Activated B cell treated with CpG ODN at 0.5 μM for 24 hours (primary cell): ENCODE data around the gene EPHB6. TPM values are rescaled to one million over a fixed set of nuclear protein-coding genes. Genes with fewer than 3 reads are reported as not detected.

Experiments used
- ATAC-seq: fragments of 200-7000 bp; cut with Tn5 transposase; one replicate; pipeline ENCODE4 v1.10.0; 2021; ENCODE audit warnings: low read depth, mild to moderate bottlenecking, moderate library complexity
- CTCF ChIA-PET: fragments of 350-600 bp; sonication (Branson Sonifier 250); formaldehyde crosslinking; loops from one replicate; lab custom pipeline; 2021; ENCODE audit warnings: antibody characterized with exemption; lab: Charles Lee
- POLR2A ChIA-PET: fragments of 350-600 bp; sonication (Branson Sonifier 250); formaldehyde crosslinking; loops from one replicate; lab custom pipeline; 2021; ENCODE audit warnings: antibody characterized with exemption; lab: Charles Lee
- DNase-seq: peaks from one replicate; pipeline ENCODE4 v3.0.0; 2022
- H3K27ac Mint-ChIP-seq: one replicate; pipeline ENCODE4 v1.8.0; 2020; ENCODE audit warnings: mixed read lengths
- H3K27me3 Mint-ChIP-seq: one replicate; pipeline ENCODE4 v1.8.0; 2021; ENCODE audit warnings: mixed read lengths
- H3K36me3 Mint-ChIP-seq: one replicate; pipeline ENCODE4 v1.8.0; 2021; ENCODE audit warnings: low read depth, mixed read lengths
- H3K4me1 Mint-ChIP-seq: one replicate; pipeline ENCODE4 v1.8.0; 2021; ENCODE audit warnings: mixed read lengths
- H3K4me3 Mint-ChIP-seq: one replicate; pipeline ENCODE4 v1.8.0; 2020; ENCODE audit warnings: mild to moderate bottlenecking, mixed read lengths
- H3K9me3 Mint-ChIP-seq: one replicate; pipeline ENCODE4 v1.8.0; 2020; ENCODE audit warnings: mixed read lengths
- CTCF ChIP-seq: fragments of 200-600 bp; IDR thresholded peaks from one replicate; pipeline ENCODE4 v1.8.0; 2022; ENCODE audit warnings: antibody characterized with exemption, mild to moderate bottlenecking
- intact Hi-C: fragments of 100-400 bp; cut with micrococcal nuclease; formaldehyde crosslinking; loops from one replicate; pipeline ENCODE4 v1.15.1; 2024
- total RNA-seq: library from RNA; stranded (reverse); gene quantifications from 2 replicates; pipeline ENCODE4 v1.2.3, GENCODE V29; 2022

EPHB6 gene
- total RNA-seq, 1 donor from 2014 or later: 21.4 TPM

- Mint-ChIP-seq H3K4me3 (peak overlapping the region; percentile 97), H3K27me3 (no peaks in the 10 kb centered on the region), H3K4me1 (peaks cover 27% of the 10 kb centered on the region), H3K36me3 (peaks cover 9% of the 10 kb centered on the region), H3K9me3 (no peaks in the 10 kb centered on the region), H3K27ac (peak overlapping the region; percentile 41)
- no peak for DNase-seq
- intact Hi-C loops: loop anchor here (10.0 kb wide), 1 partner anchor 428 kb away; the partner anchor contains the start of genes CASP2 and TMEM139
- POLR2A ChIA-PET: interaction anchor here (3.1 kb wide), 1 partner anchor 48 kb away, joined by 59 read pairs; no protein-coding TSS in a partner anchor
- CTCF ChIA-PET: interaction anchor here (0.8 to 3.3 kb wide), 4 partner anchors 9 to 358 kb away, joined by 3 to 44 read pairs (median 14); no protein-coding TSS in a partner anchor
- TF ChIP-seq CTCF: no peak
- no peak for ATAC-seq
Observed at GRCh38 chr7:142856565-142857245, 1.8 kb downstream of the EPHB6 start.

- peaks cover 17% of the 10 kb centered on the region for H3K36me3 Mint-ChIP-seq
- POLR2A ChIA-PET: interaction anchor here (0.7 kb wide), 1 partner anchor 118 kb away, joined by 9 read pairs; no protein-coding TSS in a partner anchor
- H3K4me1 Mint-ChIP-seq: peaks cover 25% of the 10 kb centered on the region
- CTCF ChIA-PET: no interaction called here
- no peak overlapping the region for H3K4me3 Mint-ChIP-seq
- ATAC-seq (no peak), DNase-seq (no peak)
- no peak overlapping the region for H3K27ac Mint-ChIP-seq
- TF ChIP-seq CTCF: no peak
- H3K27me3 Mint-ChIP-seq: no peaks in the 10 kb centered on the region
- H3K9me3 Mint-ChIP-seq: no peaks in the 10 kb centered on the region
- intact Hi-C loops: loop anchor here (10.0 kb wide), 1 partner anchor 427 kb away; the partner anchor contains the start of genes CASP2 and TMEM139
Observed at GRCh38 chr7:142857625-142858024, 2.7 kb downstream of the EPHB6 start.

DNA sequence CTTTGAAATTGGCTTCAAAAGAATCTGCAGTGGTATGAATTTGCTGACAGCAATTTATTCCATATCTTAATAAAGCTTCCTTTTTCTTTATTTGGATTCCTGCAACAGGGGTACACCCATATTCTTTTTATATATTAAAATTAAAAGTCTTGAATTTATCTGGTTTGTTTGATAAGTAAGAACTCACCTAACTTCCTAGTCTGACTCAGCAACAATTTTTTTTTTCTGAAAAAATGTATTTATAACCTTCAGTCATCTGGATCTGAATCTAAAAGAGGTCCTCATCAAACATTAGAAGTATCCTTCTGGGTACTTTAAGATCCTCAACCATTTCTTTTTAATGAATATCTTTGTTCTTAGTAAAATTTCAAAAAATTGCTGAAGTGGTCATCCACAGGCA is 4.5 kb downstream of the EPHB6 start:
- H3K27ac Mint-ChIP-seq: no peak overlapping the region
- POLR2A ChIA-PET: no interaction called here

DNA sequence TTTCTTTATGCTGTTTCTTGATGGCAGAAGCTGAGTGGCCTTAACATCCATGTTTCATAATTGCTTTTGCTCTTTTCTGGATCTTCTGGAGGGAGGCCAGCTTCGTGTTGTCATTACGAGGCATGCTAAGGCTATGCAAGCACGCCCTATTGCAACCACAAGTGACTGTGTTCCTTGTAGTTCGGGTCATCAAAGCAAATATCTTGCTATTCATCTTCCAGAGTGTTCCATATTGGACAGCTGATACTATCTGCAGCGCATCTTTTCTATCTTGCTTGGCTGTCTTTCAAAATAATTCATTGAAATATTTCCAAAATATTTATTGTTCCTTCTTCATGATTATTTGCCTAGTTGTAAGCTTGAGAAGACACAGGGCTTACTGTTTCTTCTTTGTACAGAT is 5.0 kb downstream of the EPHB6 start:
- H3K27me3 Mint-ChIP-seq: no peaks in the 10 kb centered on the region
- ChIA-PET POLR2A (no interaction called here), CTCF (no interaction called here)
- peaks cover 21% of the 10 kb centered on the region for H3K4me1 Mint-ChIP-seq
- intact Hi-C loops: loop anchor here (10.0 kb wide), 1 partner anchor 425 kb away; the partner anchor contains the start of genes CASP2 and TMEM139
- TF ChIP-seq CTCF: no peak
- H3K4me3 Mint-ChIP-seq: no peak overlapping the region
- DNase-seq (no peak), ATAC-seq (no peak)
- no peak overlapping the region for H3K27ac Mint-ChIP-seq
- H3K9me3 Mint-ChIP-seq: no peaks in the 10 kb centered on the region
- peaks cover 34% of the 10 kb centered on the region for H3K36me3 Mint-ChIP-seq

More for the DNA sequence above, 4.5 kb downstream of the EPHB6 start:
- no peak overlapping the region for H3K4me3 Mint-ChIP-seq
- no peak for TF ChIP-seq CTCF
- no peak for ATAC-seq
- no peak for DNase-seq
- no peaks in the 10 kb centered on the region for H3K9me3 Mint-ChIP-seq
- intact Hi-C loops: loop anchor here (10.0 kb wide), 1 partner anchor 425 kb away; the partner anchor contains the start of genes CASP2 and TMEM139
- H3K27me3 Mint-ChIP-seq: no peaks in the 10 kb centered on the region
- H3K4me1 Mint-ChIP-seq: peaks cover 21% of the 10 kb centered on the region
- peaks cover 31% of the 10 kb centered on the region for H3K36me3 Mint-ChIP-seq
- CTCF ChIA-PET: interaction anchor here (1.1 kb wide), 1 partner anchor 76 kb away, joined by 4 read pairs; no protein-coding TSS in a partner anchor

DNA sequence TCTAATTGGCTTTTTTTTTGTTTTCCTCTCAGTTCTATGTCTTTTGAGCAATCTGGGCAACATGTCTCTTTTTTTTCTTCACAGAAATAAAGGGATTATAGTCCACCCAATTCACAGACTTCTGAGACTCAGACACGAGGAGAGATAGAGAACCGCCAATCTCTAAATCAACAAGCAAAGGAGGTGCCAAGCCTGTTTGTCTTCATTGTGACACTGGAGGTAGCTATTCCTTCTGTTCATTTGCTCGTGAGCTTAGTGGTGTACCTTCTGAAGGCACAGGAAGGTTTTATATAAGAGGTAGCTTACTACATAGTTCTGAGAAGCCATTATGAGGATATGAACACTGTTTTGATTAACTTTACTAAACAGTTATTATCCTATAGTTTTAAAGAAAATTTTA is 6.1 kb downstream of the EPHB6 start:
- no peaks in the 10 kb centered on the region for H3K9me3 Mint-ChIP-seq
- no peak overlapping the region for H3K27ac Mint-ChIP-seq
- TF ChIP-seq CTCF: no peak
- no peak overlapping the region for H3K4me3 Mint-ChIP-seq
- H3K4me1 Mint-ChIP-seq: peaks cover 13% of the 10 kb centered on the region
- DNase-seq: no peak
- peaks cover 34% of the 10 kb centered on the region for H3K36me3 Mint-ChIP-seq
- ATAC-seq: no peak
- H3K27me3 Mint-ChIP-seq: no peaks in the 10 kb centered on the region
- CTCF ChIA-PET: no interaction called here
- POLR2A ChIA-PET: no interaction called here
- intact Hi-C loops: no loop called here
